ENCODE results near the gene GAA. TPM values are rescaled to one million over a fixed set of nuclear protein-coding genes. Genes with fewer than 3 reads are reported as not detected.

The GAA gene
- total RNA-seq, 1 experiment from 2014 or later = 30.3 TPM

DNA sequence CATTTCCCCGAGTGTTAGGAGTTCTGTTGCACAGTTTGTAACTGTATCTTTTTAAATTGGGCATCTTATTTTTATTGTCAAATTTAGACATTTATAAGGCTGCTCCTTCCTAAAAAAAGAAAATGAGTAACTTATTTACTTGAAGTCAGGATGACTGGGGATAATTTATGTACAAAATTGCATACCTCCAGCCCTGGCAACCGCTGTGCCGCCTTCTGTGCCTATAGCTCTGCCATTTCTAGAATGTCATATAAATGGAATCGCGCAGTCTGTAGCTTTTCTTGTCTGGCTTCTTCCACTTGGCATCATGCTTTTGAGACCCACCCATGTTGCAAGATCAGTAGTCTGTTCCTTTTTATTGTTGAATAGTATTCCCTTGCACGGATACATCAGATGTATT is 29.0 kb upstream of the GAA start:
- no peak overlapping the region for H3T11ph ChIP-seq (ENCODE audit: low read length)
- no peaks in the 10 kb centered on the region for H3K79me2 ChIP-seq (ENCODE audit: insufficient read depth, low read length)
- no peaks in the 10 kb centered on the region for H3K9me3 ChIP-seq (ENCODE audit: control insufficient read depth, low read depth, low read length)
- Mint-ChIP-seq H3K4me1 (no peaks in the 10 kb centered on the region; a peak in 1 of 4 replicates), H3K27me3 (ENCODE audit: low read depth) (no peaks in the 10 kb centered on the region), H3K36me3 (ENCODE audit: insufficient read depth in 1 of 3, low read depth in 3 of 3) (no peaks in the 10 kb centered on the region), H3K27ac (no peak overlapping the region; a peak in 1 of 7 replicates), H3K4me3 (no peak overlapping the region), H3K9me3 (peaks cover 0 to under 1% of the 10 kb centered on the region in 2 experiments; a peak in 1 of 5 replicates)
- no peak overlapping the region for H2BK5ac ChIP-seq (ENCODE audit: insufficient read length, low read length)
- H3K18ac ChIP-seq (ENCODE audit: insufficient read length, low read depth, low read length) = no peak overlapping the region
- H3K23me2 ChIP-seq (ENCODE audit: insufficient read length, low read depth, low read length, poor library complexity, severe bottlenecking) = no peaks in the 10 kb centered on the region
- H3K4me2 ChIP-seq (ENCODE audit: insufficient read depth, insufficient read length, low read length) = no peak overlapping the region
- H3K23ac ChIP-seq (ENCODE audit: insufficient read length, low read depth, low read length) = no peak overlapping the region
- H2BK20ac ChIP-seq (ENCODE audit: low read depth, low read length, poor library complexity, severe bottlenecking) = no peak overlapping the region
- no peak overlapping the region for H3K9ac ChIP-seq (ENCODE audit: extremely low read depth, insufficient read length, low read length)
- TF ChIP-seq, protein P1, sequence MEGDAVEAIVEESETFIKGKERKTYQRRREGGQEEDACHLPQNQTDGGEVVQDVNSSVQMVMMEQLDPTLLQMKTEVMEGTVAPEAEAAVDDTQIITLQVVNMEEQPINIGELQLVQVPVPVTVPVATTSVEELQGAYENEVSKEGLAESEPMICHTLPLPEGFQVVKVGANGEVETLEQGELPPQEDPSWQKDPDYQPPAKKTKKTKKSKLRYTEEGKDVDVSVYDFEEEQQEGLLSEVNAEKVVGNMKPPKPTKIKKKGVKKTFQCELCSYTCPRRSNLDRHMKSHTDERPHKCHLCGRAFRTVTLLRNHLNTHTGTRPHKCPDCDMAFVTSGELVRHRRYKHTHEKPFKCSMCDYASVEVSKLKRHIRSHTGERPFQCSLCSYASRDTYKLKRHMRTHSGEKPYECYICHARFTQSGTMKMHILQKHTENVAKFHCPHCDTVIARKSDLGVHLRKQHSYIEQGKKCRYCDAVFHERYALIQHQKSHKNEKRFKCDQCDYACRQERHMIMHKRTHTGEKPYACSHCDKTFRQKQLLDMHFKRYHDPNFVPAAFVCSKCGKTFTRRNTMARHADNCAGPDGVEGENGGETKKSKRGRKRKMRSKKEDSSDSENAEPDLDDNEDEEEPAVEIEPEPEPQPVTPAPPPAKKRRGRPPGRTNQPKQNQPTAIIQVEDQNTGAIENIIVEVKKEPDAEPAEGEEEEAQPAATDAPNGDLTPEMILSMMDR (conservative IDR thresholded peaks at IDR 0.05) = no peak
- H2AFZ ChIP-seq (ENCODE audit: low read length) = no peak overlapping the region
- H4K5ac ChIP-seq (ENCODE audit: insufficient read length, low read depth, low read length) = no peak overlapping the region
- H3K4ac ChIP-seq (ENCODE audit: low read depth, low read length) = no peak overlapping the region
- WGBS (ENCODE audit: extremely low coverage, insufficient read length, low lambda C conversion rate) = no CpG with 5 or more reads among the region's 6 CpGs
- H3K79me1 ChIP-seq (ENCODE audit: insufficient read depth, low read depth, low read length, poor library complexity, severe bottlenecking) = no peaks in the 10 kb centered on the region
- H4K91ac ChIP-seq (ENCODE audit: insufficient read length, low read depth, low read length) = no peak overlapping the region
- no peak overlapping the region for H3K56ac ChIP-seq (ENCODE audit: insufficient read length, low read depth, low read length)
- H2BK15ac ChIP-seq (ENCODE audit: low read depth, low read length) = no peak overlapping the region
- H4K20me1 ChIP-seq (ENCODE audit: control insufficient read depth, insufficient read depth, insufficient read length) = no peaks in the 10 kb centered on the region
- no peak overlapping the region for H2BK12ac ChIP-seq (ENCODE audit: insufficient read length, low read depth, low read length)
- no peak overlapping the region for H3K27ac ChIP-seq (ENCODE audit: insufficient read length, low read depth, low read length)
- DNase-seq = no peak
- no peak overlapping the region for H4K8ac ChIP-seq (replicated peaks; ENCODE audit: insufficient read length, low read depth, low read length)
- H3K4me1 ChIP-seq (ENCODE audit: insufficient read depth, low read length) = no peaks in the 10 kb centered on the region
- no peak overlapping the region for H2AK5ac ChIP-seq (ENCODE audit: insufficient read length, low read length)
- no peak overlapping the region for H3K14ac ChIP-seq (ENCODE audit: insufficient read depth, low read length)
- H3K27me3 ChIP-seq (ENCODE audit: insufficient read depth, low read length) = no peaks in the 10 kb centered on the region
- no peak overlapping the region for H2BK120ac ChIP-seq (ENCODE audit: low read depth, low read length, poor library complexity, severe bottlenecking)

Data from H9 (cell line).